ENCODE results near the gene B4GALT2.

Gene B4GALT2

DNA sequence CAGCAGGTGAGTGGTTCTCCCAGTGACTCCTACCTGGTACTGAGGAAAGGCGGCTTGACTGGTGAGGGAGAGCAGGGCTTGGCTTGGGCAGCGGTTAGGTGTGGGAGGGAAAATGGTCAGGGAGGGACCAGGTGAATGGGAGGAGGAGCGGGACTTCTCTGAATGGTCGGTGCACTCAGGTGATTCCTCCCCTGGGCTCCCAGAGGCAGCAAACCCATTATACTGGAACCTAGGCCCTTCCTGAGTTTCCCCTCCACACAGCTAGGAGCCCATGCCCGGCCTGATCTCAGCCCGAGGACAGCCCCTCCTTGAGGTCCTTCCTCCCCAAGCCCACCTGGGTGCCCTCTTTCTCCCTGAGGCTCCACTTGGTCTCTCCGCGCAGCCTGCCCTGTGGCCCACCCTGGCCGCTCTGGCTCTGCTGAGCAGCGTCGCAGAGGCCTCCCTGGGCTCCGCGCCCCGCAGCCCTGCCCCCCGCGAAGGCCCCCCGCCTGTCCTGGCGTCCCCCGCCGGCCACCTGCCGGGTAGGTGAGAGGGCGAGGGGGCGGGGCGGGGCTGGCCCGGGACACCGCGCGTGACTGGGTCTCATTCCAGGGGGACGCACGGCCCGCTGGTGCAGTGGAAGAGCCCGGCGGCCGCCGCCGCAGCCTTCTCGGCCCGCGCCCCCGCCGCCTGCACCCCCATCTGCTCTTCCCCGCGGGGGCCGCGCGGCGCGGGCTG lies 43.1 kb upstream of the B4GALT2 start:
- H3K36me3 ChIP-seq (ENCODE audit: insufficient read depth, low read length), result no peaks in the 10 kb centered on the region
- H3K4me1 ChIP-seq (ENCODE audit: control insufficient read depth, insufficient read depth, low read length, unreplicated experiment), result peaks cover 13% of the 10 kb centered on the region
- H3K4me3 ChIP-seq (ENCODE audit: low read depth, low read length), result peak overlapping the region; percentile 58
- no peaks in the 10 kb centered on the region for H3K79me2 ChIP-seq (ENCODE audit: control insufficient read depth, insufficient read depth, low read length, unreplicated experiment)
- no peak overlapping the region for H3K27ac ChIP-seq (ENCODE audit: low read depth, low read length)
- no peak overlapping the region for H2AFZ ChIP-seq (ENCODE audit: low read length, unreplicated experiment)
- H3K27me3 ChIP-seq (ENCODE audit: insufficient read depth, low read length), result peaks cover 9% of the 10 kb centered on the region; the same call in 1 of the 2 replicates

DNA sequence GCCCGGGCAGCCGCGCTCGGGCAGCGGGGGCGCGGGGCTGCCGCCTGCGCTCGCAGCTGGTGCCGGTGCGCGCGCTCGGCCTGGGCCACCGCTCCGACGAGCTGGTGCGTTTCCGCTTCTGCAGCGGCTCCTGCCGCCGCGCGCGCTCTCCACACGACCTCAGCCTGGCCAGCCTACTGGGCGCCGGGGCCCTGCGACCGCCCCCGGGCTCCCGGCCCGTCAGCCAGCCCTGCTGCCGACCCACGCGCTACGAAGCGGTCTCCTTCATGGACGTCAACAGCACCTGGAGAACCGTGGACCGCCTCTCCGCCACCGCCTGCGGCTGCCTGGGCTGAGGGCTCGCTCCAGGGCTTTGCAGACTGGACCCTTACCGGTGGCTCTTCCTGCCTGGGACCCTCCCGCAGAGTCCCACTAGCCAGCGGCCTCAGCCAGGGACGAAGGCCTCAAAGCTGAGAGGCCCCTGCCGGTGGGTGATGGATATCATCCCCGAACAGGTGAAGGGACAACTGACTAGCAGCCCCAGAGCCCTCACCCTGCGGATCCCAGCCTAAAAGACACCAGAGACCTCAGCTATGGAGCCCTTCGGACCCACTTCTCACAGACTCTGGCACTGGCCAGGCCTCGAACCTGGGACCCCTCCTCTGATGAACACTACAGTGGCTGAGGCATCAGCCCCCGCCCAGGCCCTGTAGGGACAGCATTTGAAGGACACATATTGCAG lies 42.4 kb upstream of the B4GALT2 start:
- Histone ChIP-seq H3K36me3 (ENCODE audit: insufficient read depth, low read length) (no peaks in the 10 kb centered on the region), H2AFZ (ENCODE audit: low read length, unreplicated experiment) (no peak overlapping the region), H3K4me1 (ENCODE audit: control insufficient read depth, insufficient read depth, low read length, unreplicated experiment) (peaks cover 13% of the 10 kb centered on the region), H3K4me3 (ENCODE audit: low read depth, low read length) (peak overlapping the region; percentile 39; the same call in 1 of the 2 replicates), H3K27me3 (ENCODE audit: insufficient read depth, low read length) (peaks cover 9% of the 10 kb centered on the region; the same call in 1 of the 2 replicates), H3K27ac (ENCODE audit: low read depth, low read length) (no peak overlapping the region), H3K79me2 (ENCODE audit: control insufficient read depth, insufficient read depth, low read length, unreplicated experiment) (no peaks in the 10 kb centered on the region)

DNA sequence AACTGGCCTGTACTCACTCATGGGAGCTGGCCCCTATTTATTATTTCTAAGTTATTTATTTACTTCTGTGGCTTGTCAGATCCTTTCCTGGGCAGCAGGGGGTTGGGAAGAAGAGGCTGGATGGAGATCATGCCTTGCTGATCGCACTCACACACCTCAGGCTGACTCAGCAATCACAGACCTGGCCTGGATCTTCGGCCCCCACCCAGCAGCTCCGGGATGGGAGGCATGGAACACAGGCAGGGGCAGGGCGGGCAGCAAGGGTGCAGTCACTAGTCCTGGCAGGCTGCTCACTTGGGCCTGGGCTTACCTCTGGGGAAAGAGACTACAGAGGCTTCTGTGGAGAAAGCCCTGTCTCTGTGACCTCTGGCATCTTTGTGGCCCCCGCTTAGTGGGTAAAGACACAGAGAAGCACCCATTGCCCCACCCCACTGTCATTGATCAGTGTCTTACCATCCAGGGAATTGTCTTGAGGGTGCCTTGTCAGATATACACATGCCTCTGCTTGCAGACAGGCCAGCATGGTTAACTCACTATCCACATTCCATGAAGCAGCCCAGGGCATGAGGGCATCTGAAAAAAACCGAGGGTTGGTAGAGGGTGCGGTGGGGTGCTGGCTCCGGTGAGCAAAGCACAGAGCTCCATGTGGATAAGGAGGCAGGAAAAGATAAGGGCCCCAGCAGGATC lies 41.7 kb upstream of the B4GALT2 start:
- Histone ChIP-seq H3K79me2 (ENCODE audit: control insufficient read depth, insufficient read depth, low read length, unreplicated experiment) (no peaks in the 10 kb centered on the region), H3K27me3 (ENCODE audit: insufficient read depth, low read length) (peaks cover 9% of the 10 kb centered on the region; the same call in 1 of the 2 replicates), H3K4me1 (ENCODE audit: control insufficient read depth, insufficient read depth, low read length, unreplicated experiment) (peaks cover 13% of the 10 kb centered on the region), H3K27ac (ENCODE audit: low read depth, low read length) (no peak overlapping the region), H2AFZ (ENCODE audit: low read length, unreplicated experiment) (no peak overlapping the region), H3K36me3 (ENCODE audit: insufficient read depth, low read length) (no peaks in the 10 kb centered on the region), H3K4me3 (ENCODE audit: low read depth, low read length) (no peak overlapping the region)

DNA sequence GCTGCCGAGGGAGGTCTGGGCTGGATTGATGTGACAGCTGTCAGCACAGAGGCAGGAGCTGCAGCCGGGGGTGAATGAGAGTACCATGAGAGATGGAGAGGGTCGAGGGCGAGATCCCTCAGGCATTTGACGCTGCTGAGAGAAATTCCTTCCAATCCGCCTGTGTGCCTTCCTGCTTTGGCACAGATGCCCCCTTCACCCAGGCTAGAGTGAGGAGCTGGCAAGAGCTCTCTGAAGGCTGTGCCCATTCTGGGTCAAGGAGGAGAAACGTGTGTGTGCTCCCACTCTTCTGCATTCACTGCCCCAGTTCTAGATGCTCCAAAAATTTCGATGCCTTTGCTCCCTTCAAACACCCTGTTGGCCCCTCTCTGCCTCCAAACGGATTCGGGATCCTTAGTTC lies 40.6 kb upstream of the B4GALT2 start:
- no peak overlapping the region for H3K27ac ChIP-seq (ENCODE audit: low read depth, low read length)
- H3K36me3 ChIP-seq (ENCODE audit: insufficient read depth, low read length), result no peaks in the 10 kb centered on the region
- peaks cover 4% of the 10 kb centered on the region for H3K4me1 ChIP-seq (ENCODE audit: control insufficient read depth, insufficient read depth, low read length, unreplicated experiment)
- no peak overlapping the region for H3K4me3 ChIP-seq (ENCODE audit: low read depth, low read length)
- H2AFZ ChIP-seq (ENCODE audit: low read length, unreplicated experiment), result no peak overlapping the region
- no peaks in the 10 kb centered on the region for H3K79me2 ChIP-seq (ENCODE audit: control insufficient read depth, insufficient read depth, low read length, unreplicated experiment)
- peaks cover 9% of the 10 kb centered on the region; the same call in 1 of the 2 replicates for H3K27me3 ChIP-seq (ENCODE audit: insufficient read depth, low read length)

DNA sequence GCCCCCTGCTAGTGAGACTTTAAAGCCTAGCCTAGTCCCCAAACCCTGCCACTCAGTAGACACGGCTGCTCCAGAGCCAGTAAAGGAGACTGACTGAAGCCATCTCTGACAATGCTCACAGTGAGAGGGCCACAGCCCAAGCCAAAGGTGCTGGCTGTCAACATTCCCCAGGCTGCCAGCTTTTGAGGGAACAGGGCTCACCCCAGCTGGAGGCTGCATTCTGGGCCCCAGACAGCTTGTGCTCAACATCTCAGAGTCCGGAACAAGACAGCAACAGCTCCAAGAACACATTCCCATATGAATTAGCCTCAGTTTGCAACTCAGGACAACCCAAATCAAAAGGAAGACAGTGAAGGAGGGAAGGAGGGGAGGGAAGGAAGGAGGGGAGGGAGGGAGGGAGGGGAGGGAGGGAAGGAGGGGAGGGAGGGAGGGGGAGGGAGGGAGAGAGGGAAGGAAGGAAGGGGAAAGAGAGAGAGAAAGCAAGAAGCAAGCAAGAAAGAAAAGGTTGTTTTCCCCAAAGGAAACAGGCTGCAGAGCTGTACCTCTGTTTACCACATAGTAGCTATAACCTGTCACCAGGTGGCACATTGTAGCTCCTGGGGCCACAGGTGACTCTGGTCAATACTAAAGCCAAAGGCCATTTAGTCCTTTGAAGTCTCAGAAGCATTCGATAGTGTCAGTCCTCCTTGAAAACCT lies 40.0 kb upstream of the B4GALT2 start:
- no peaks in the 10 kb centered on the region for H3K36me3 ChIP-seq (ENCODE audit: insufficient read depth, low read length)
- no peak overlapping the region for H3K4me3 ChIP-seq (ENCODE audit: low read depth, low read length)
- H3K4me1 ChIP-seq (ENCODE audit: control insufficient read depth, insufficient read depth, low read length, unreplicated experiment), result no peaks in the 10 kb centered on the region
- H2AFZ ChIP-seq (ENCODE audit: low read length, unreplicated experiment), result no peak overlapping the region
- peaks cover 9% of the 10 kb centered on the region; the same call in 1 of the 2 replicates for H3K27me3 ChIP-seq (ENCODE audit: insufficient read depth, low read length)
- H3K79me2 ChIP-seq (ENCODE audit: control insufficient read depth, insufficient read depth, low read length, unreplicated experiment), result no peaks in the 10 kb centered on the region
- no peak overlapping the region for H3K27ac ChIP-seq (ENCODE audit: low read depth, low read length)

DNA sequence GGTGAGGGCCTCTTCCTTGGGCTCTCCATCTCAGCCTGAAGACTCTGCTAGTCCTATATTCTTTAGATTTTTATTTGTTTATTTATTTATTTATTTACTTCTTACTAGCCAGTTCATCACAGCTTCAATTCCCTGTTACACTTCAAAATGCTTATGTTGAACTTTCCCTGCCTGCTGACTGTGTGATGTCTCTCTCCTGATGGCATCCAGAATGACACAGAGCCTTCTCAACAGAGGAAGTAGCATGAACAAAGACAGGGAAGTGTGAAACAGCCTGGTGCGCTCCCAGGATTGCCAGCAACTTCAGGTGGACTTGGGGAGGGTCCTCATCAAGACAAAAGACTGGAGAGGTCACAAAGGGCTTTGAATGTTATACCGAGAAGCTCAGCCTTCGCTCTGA lies 36.6 kb upstream of the B4GALT2 start:
- Histone ChIP-seq H2AFZ (ENCODE audit: low read length, unreplicated experiment) (no peak overlapping the region), H3K79me2 (ENCODE audit: control insufficient read depth, insufficient read depth, low read length, unreplicated experiment) (peaks cover 6% of the 10 kb centered on the region), H3K4me3 (ENCODE audit: low read depth, low read length) (no peak overlapping the region), H3K36me3 (ENCODE audit: insufficient read depth, low read length) (no peaks in the 10 kb centered on the region), H3K27ac (ENCODE audit: low read depth, low read length) (no peak overlapping the region), H3K27me3 (ENCODE audit: insufficient read depth, low read length) (no peaks in the 10 kb centered on the region), H3K4me1 (ENCODE audit: control insufficient read depth, insufficient read depth, low read length, unreplicated experiment) (peaks cover 5% of the 10 kb centered on the region)

DNA sequence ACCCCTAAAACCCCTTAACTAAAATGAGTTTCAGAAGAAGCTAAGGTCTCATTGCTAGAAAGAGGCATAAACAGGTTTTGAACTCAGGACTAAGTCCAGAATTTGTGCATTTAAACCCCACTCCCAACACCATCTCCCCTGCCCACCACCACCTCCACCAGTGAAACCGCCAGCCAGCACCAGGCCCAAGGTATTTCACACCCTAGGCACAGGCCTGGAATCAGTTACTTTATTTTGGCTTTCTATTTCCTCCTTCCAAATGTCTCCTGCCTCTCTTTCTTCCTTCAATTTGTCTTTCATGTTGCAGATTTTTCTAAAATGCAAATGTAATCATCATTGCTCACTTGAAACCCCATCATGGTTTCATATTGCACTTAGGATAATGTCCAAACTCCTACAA lies 34.1 kb upstream of the B4GALT2 start:
- H3K27ac ChIP-seq (ENCODE audit: low read depth, low read length), result no peak overlapping the region
- H3K4me3 ChIP-seq (ENCODE audit: low read depth, low read length), result no peak overlapping the region
- H3K4me1 ChIP-seq (ENCODE audit: control insufficient read depth, insufficient read depth, low read length, unreplicated experiment), result peaks cover 15% of the 10 kb centered on the region
- no peaks in the 10 kb centered on the region; the same call in 1 of the 2 replicates for H3K36me3 ChIP-seq (ENCODE audit: insufficient read depth, low read length)
- H3K27me3 ChIP-seq (ENCODE audit: insufficient read depth, low read length), result no peaks in the 10 kb centered on the region
- no peak overlapping the region for H2AFZ ChIP-seq (ENCODE audit: low read length, unreplicated experiment)
- peaks cover 20% of the 10 kb centered on the region for H3K79me2 ChIP-seq (ENCODE audit: control insufficient read depth, insufficient read depth, low read length, unreplicated experiment)

DNA sequence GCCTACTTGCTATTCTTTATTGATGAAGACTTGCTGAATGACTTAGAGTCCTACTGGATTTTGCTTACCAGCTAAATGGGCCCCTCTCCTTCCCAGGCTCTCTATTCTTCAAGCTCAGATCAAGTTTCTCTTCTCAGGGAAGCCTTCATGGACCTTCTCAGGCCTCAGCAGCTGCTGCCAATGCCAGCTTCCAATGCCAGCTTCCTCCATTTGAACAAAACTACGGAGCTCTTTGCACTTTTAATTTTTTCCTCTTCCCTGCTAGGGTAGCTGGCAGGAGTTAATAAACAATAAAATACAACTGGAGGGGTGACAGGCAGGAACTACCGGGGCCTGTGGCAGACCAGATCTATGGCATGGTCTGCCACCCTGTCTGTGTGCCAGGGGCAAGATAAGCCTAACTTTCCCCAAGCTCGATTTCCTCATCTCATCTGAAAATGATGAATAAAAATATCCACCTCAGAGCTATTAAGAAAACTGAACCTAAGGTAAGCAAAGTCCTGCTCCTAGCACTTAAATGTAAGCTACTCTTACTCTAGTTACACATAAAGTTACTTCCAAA lies 33.3 kb upstream of the B4GALT2 start:
- Histone ChIP-seq H3K27ac (ENCODE audit: low read depth, low read length) (no peak overlapping the region), H3K4me1 (ENCODE audit: control insufficient read depth, insufficient read depth, low read length, unreplicated experiment) (peaks cover 15% of the 10 kb centered on the region), H3K79me2 (ENCODE audit: control insufficient read depth, insufficient read depth, low read length, unreplicated experiment) (peaks cover 20% of the 10 kb centered on the region), H3K27me3 (ENCODE audit: insufficient read depth, low read length) (no peaks in the 10 kb centered on the region), H2AFZ (ENCODE audit: low read length, unreplicated experiment) (peak overlapping the region; percentile 61), H3K4me3 (ENCODE audit: low read depth, low read length) (peak overlapping the region; percentile 82), H3K36me3 (ENCODE audit: insufficient read depth, low read length) (no peaks in the 10 kb centered on the region; the same call in 1 of the 2 replicates)

DNA sequence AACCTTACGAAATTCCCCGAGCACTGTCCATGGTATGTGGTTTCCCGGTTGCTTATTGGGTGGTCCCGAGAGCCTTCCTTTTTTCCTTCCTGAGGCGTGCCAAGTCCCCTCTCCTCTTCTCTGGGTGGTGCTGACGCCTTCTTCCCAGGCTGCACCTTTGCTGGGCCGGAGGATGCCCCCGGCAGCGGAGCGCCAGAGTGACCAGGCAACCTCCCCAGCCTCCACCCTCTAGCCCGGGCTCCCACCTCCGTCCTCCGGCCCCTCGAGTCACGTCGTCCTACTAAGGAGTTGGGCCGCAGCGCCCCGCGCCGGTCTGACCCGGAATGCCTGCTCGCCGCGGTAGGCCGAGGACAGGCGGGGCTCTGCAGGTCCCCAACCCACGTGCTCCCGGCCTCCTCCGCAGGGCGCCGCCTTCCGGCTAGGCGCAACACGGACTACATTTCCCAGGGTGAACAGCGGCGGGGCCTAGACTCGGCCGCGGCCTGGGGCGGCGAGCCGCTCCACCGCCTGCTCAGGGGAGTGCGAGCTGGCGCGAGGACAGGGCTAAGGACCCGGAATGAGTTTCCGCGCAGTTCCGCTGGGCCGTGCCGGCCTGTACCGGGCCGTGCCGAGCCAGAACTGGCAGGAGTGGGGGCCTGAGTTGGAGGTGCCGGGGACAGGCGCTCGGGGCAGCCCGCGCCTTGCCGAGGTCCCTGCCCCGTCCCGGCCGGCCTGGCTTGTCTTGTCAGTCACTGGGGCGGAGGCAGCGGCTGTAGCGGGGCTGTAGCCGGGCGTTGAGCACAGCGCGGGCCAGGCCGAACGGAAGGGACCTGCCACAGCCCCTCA lies 32.6 kb upstream of the B4GALT2 start, which contains the start of gene IPO13:
Gene IPO13 (plus strand): TSS at position 715 of the 825 bp plus-strand sequence. CDS start 651 bp downstream, outside the sequence.
- H2AFZ ChIP-seq (ENCODE audit: low read length, unreplicated experiment), result peak within 1 kb of the TSS; percentile 61
- no peaks in the 10 kb centered on the region; the same call in 1 of the 2 replicates for H3K36me3 ChIP-seq (ENCODE audit: insufficient read depth, low read length)
- no peaks in the 10 kb centered on the region for H3K27me3 ChIP-seq (ENCODE audit: insufficient read depth, low read length)
- H3K4me1 ChIP-seq (ENCODE audit: control insufficient read depth, insufficient read depth, low read length, unreplicated experiment), result peaks cover 19% of the 10 kb centered on the region
- H3K4me3 ChIP-seq (ENCODE audit: low read depth, low read length), result peak within 1 kb of the TSS; percentile 82
- H3K79me2 ChIP-seq (ENCODE audit: control insufficient read depth, insufficient read depth, low read length, unreplicated experiment), result peaks cover 25% of the 10 kb centered on the region
- peak within 1 kb of the TSS; percentile 86 for H3K27ac ChIP-seq (ENCODE audit: low read depth, low read length)

Measured in ACC112 (cell line).